AG20443 (cell line): Measurements from ENCODE around the gene OLFM1.
"Not testable (repeated sequence)": the region's sequence is repeated elsewhere in the genome, so short reads cannot be mapped to it uniquely, and the experiment has no call there.

Experiments used
- DNase-seq: peaks from one replicate; pipeline ENCODE4 v3.0.0; 2012; ENCODE audit warnings: low spot score, mixed read lengths

The OLFM1 gene

GRCh38 chr9:135060461-135061116 lies 26.9 kb upstream of the OLFM1 start:
- DNase-seq: no peak

GRCh38 chr9:135061441-135061840 lies 26.0 kb upstream of the OLFM1 start:
- no peak for DNase-seq

- DNase-seq: no peak
These were observed 25.2 kb upstream of the OLFM1 start for GRCh38 chr9:135062254-135062653.

GRCh38 chr9:135063466-135063865 lies 24.0 kb upstream of the OLFM1 start:
- not testable (repeated sequence) for DNase-seq

- not testable (repeated sequence) for DNase-seq
These were observed 23.6 kb upstream of the OLFM1 start for GRCh38 chr9:135063888-135064287.

- no peak for DNase-seq
These were observed 22.3 kb upstream of the OLFM1 start for GRCh38 chr9:135065151-135065550.

GRCh38 chr9:135065804-135066203 lies 21.7 kb upstream of the OLFM1 start:
- DNase-seq: no peak

GRCh38 chr9:135066291-135066690 lies 21.2 kb upstream of the OLFM1 start:
- no peak for DNase-seq

- no peak for DNase-seq
These were observed 20.3 kb upstream of the OLFM1 start for GRCh38 chr9:135067096-135067710.

GRCh38 chr9:135068776-135069415 lies 18.6 kb upstream of the OLFM1 start:
- DNase-seq: no peak

GRCh38 chr9:135069558-135070197 lies 17.8 kb upstream of the OLFM1 start:
- no peak for DNase-seq

GRCh38 chr9:135070198-135070951 lies 17.1 kb upstream of the OLFM1 start:
- DNase-seq: no peak

- no peak for DNase-seq
These were observed 16.3 kb upstream of the OLFM1 start for GRCh38 chr9:135070964-135071735.

- no peak for DNase-seq
These were observed 14.3 kb upstream of the OLFM1 start for GRCh38 chr9:135073081-135073740.

- no peak for DNase-seq
These were observed 13.6 kb upstream of the OLFM1 start for GRCh38 chr9:135073741-135074305.

GRCh38 chr9:135074354-135075233 lies 12.9 kb upstream of the OLFM1 start:
- no peak for DNase-seq

- DNase-seq: peak; percentile 83
These were observed 12.0 kb upstream of the OLFM1 start for GRCh38 chr9:135075234-135076142.

GRCh38 chr9:135076143-135076875 lies 11.2 kb upstream of the OLFM1 start:
- no peak for DNase-seq
